Esophagus mucosa (tissue), 1 donor: ENCODE results near the gene DPYSL5. TPM values are rescaled to one million over a fixed set of nuclear protein-coding genes. Genes with fewer than 3 reads are reported as not detected.
"Not testable (repeated sequence)": the region's sequence is repeated elsewhere in the genome, so short reads cannot be mapped to it uniquely, and the experiment has no call there.

Experiments used
- ATAC-seq: fragments of 200-7000 bp; cut with Tn5 transposase; one replicate; pipeline ENCODE4 v1.9.1; 2020
- total RNA-seq: library from RNA; stranded (reverse); gene quantifications from one replicate; pipeline ENCODE4 v1.2.4, GENCODE V29; 2023
- donor health status: DM: yes; HTN: yes; CAD: no.

DPYSL5 gene
- total RNA-seq, 1 donor from 2014 or later, result not detected

- ATAC-seq, result no peak
Measured at GRCh38 chr2:26901326-26902183, 53.6 kb downstream of the DPYSL5 start.

- ATAC-seq, result no peak
Measured at GRCh38 chr2:26903676-26904075, 55.7 kb downstream of the DPYSL5 start.

- ATAC-seq, result no peak
Measured at GRCh38 chr2:26904839-26905238, 56.9 kb downstream of the DPYSL5 start.

- ATAC-seq, result no peak
Measured at GRCh38 chr2:26905341-26906198, 57.6 kb downstream of the DPYSL5 start.

- ATAC-seq, result no peak
Measured at GRCh38 chr2:26907416-26907815, 59.5 kb downstream of the DPYSL5 start.

GRCh38 chr2:26910176-26910575 is 62.2 kb downstream of the DPYSL5 start:
- no peak for ATAC-seq

GRCh38 chr2:26911911-26912861 is 64.3 kb downstream of the DPYSL5 start:
- ATAC-seq, result no peak

- ATAC-seq, result no peak
Measured at GRCh38 chr2:26913606-26913998, 65.7 kb downstream of the DPYSL5 start.

GRCh38 chr2:26913999-26914658 is 66.2 kb downstream of the DPYSL5 start:
- no peak for ATAC-seq

GRCh38 chr2:26914659-26915310 is 66.9 kb downstream of the DPYSL5 start:
- no peak for ATAC-seq

GRCh38 chr2:26915316-26915715 is 67.4 kb downstream of the DPYSL5 start:
- ATAC-seq, result no peak

GRCh38 chr2:26916128-26916692 is 68.3 kb downstream of the DPYSL5 start:
- ATAC-seq, result no peak

- no peak for ATAC-seq
Measured at GRCh38 chr2:26917135-26917836, 69.4 kb downstream of the DPYSL5 start.

- no peak for ATAC-seq
Measured at GRCh38 chr2:26921323-26921722, 73.4 kb downstream of the DPYSL5 start.

- peak; percentile 52 for ATAC-seq
Measured at GRCh38 chr2:26922405-26923188, 74.7 kb downstream of the DPYSL5 start.

- ATAC-seq, result not testable (repeated sequence)
Measured at GRCh38 chr2:26923189-26923466, 75.2 kb downstream of the DPYSL5 start.

GRCh38 chr2:26924731-26925099 is 76.8 kb downstream of the DPYSL5 start:
- ATAC-seq, result no peak

GRCh38 chr2:26925100-26925791 is 77.3 kb downstream of the DPYSL5 start:
- no peak for ATAC-seq

- no peak for ATAC-seq
Measured at GRCh38 chr2:26927221-26927620, 79.3 kb downstream of the DPYSL5 start.
